Loucy (cell line): ENCODE measurements around the gene C2orf81.

ENCODE experiments used
- H2AFZ ChIP-seq: fragments of 200-600 bp; sonication (generic); 2 replicates; pipeline ENCODE4 v1.6.0; 2016; ENCODE audit warnings: antibody characterized with exemption, mild to moderate bottlenecking, low read length, moderate library complexity
- H3F3A ChIP-seq: fragments of 200-600 bp; 2 replicates; pipeline ENCODE4 v1.6.0; 2016; ENCODE audit warnings: antibody characterized with exemption, low read depth, mild to moderate bottlenecking
- H3K27me3 ChIP-seq: fragments of 200-600 bp; sonication (generic); 2 replicates; pipeline ENCODE4 v1.6.1; 2014; ENCODE audit warnings: low read length, mild to moderate bottlenecking; ENCODE audit not compliant: insufficient read depth, poor library complexity, severe bottlenecking
- H3K36me3 ChIP-seq: fragments of 200-600 bp; sonication (generic); 2 replicates; pipeline ENCODE4 v1.6.1; 2016; ENCODE audit warnings: low read length; ENCODE audit not compliant: insufficient read depth
- H3K4me1 ChIP-seq: fragments of 200-600 bp; sonication (generic); 2 replicates; pipeline ENCODE4 v1.5.1; 2014; ENCODE audit warnings: low read length, mild to moderate bottlenecking; ENCODE audit not compliant: insufficient read depth, poor library complexity, severe bottlenecking
- H3K4me2 ChIP-seq: fragments of 200-600 bp; sonication (generic); 2 replicates; pipeline ENCODE4 v1.6.0; 2014; ENCODE audit warnings: antibody characterized with exemption, low read length, low read depth, mild to moderate bottlenecking; ENCODE audit not compliant: poor library complexity, severe bottlenecking
- H3K4me3 ChIP-seq: fragments of 200-600 bp; sonication (generic); 2 replicates; pipeline ENCODE4 v1.5.1; 2014; ENCODE audit warnings: low read length, mild to moderate bottlenecking, mixed read lengths; ENCODE audit not compliant: poor library complexity, severe bottlenecking
- H3K79me2 ChIP-seq: fragments of 200-600 bp; sonication (generic); 2 replicates; pipeline ENCODE4 v1.6.1; 2014; ENCODE audit warnings: low read length; ENCODE audit not compliant: insufficient read depth
- H3K9ac ChIP-seq: fragments of 200-600 bp; sonication (generic); 2 replicates; pipeline ENCODE4 v1.6.0; 2014; ENCODE audit warnings: mild to moderate bottlenecking, low read depth, low read length, moderate library complexity; ENCODE audit not compliant: poor library complexity, severe bottlenecking
- H3K9me2 ChIP-seq: fragments of 200-600 bp; sonication (generic); replicated peaks from 2 replicates; pipeline ENCODE4 v1.6.1; 2016; ENCODE audit warnings: low read depth, low read length, mixed read lengths
- H3K9me3 ChIP-seq: fragments of 200-600 bp; sonication (generic); 2 replicates; pipeline ENCODE4 v1.6.1; 2014; ENCODE audit warnings: mild to moderate bottlenecking, antibody characterized with exemption, low read length, low read depth; ENCODE audit not compliant: insufficient read depth
- H4K20me1 ChIP-seq: fragments of 200-600 bp; sonication (generic); 2 replicates; pipeline ENCODE4 v1.6.0; 2014; ENCODE audit warnings: antibody characterized with exemption, low read length, mild to moderate bottlenecking; ENCODE audit not compliant: insufficient read depth, poor library complexity, severe bottlenecking
- CTCF ChIP-seq: fragments of 200-600 bp; sonication (generic); conservative IDR thresholded peaks from 2 replicates; pipeline ENCODE4 v1.5.1; 2014; ENCODE audit warnings: mild to moderate bottlenecking, antibody characterized with exemption, low read length
- EZH2phosphoT487 ChIP-seq: fragments of 200-600 bp; IDR thresholded peaks from 2 replicates; pipeline ENCODE4 v1.6.1; 2018; ENCODE audit warnings: antibody characterized with exemption, mild to moderate bottlenecking, moderate library complexity, borderline replicate concordance

Gene C2orf81

GRCh38 chr2:74426181-74426758, 4.9 kb upstream of the C2orf81 start:
- Histone ChIP-seq H3K36me3 (peaks cover 5% of the 10 kb centered on the region; the same call in 1 of the 2 replicates), H3K9ac (no peak overlapping the region), H4K20me1 (no peaks in the 10 kb centered on the region)

DNA sequence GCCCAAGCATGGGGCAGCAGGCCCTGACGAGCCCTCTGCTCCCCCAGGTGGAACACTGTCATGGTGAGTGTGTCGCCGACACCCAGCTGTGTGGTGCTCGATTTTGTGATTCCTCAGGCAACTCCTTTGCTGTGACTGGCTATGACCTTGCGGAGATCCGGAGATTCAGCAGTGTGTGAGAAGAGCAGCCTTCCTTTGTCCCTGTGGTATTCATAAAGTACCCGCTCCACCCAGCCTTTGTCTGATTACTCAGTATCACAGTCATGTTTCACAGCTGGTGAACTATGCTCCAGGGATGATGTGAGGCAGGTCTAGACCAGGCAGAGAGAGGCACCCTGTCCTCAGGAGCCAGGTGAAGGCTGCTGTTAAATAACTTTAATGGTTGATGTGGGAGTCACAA, 4.1 kb upstream of the C2orf81 start:
- Histone ChIP-seq H3K9ac (no peak overlapping the region), H3K9me3 (no peaks in the 10 kb centered on the region), H3K4me3 (no peak overlapping the region), H3K4me1 (peaks cover 15% of the 10 kb centered on the region), H3K4me2 (no peak overlapping the region), H4K20me1 (no peaks in the 10 kb centered on the region), H3K79me2 (peaks cover 14% of the 10 kb centered on the region; the same call in 1 of the 2 replicates), H3K27me3 (no peaks in the 10 kb centered on the region), H3F3A (no peaks in the 10 kb centered on the region), H2AFZ (no peak overlapping the region), H3K36me3 (peaks cover 5% of the 10 kb centered on the region; the same call in 1 of the 2 replicates), H3K9me2 (no peaks in the 10 kb centered on the region)
- no peak for TF ChIP-seq CTCF
- no peak for TF ChIP-seq EZH2phosphoT487

More at GRCh38 chr2:74426181-74426758, 4.9 kb upstream of the C2orf81 start:
- TF ChIP-seq EZH2phosphoT487: no peak
- no peak for TF ChIP-seq CTCF
- Histone ChIP-seq H3K9me2 (no peaks in the 10 kb centered on the region), H3K79me2 (peaks cover 14% of the 10 kb centered on the region; the same call in 1 of the 2 replicates), H3K27me3 (no peaks in the 10 kb centered on the region), H2AFZ (no peak overlapping the region), H3K4me1 (peaks cover 9% of the 10 kb centered on the region), H3K4me3 (no peak overlapping the region), H3K4me2 (no peak overlapping the region), H3F3A (no peaks in the 10 kb centered on the region), H3K9me3 (no peaks in the 10 kb centered on the region)

- H3K9me2 ChIP-seq: no peaks in the 10 kb centered on the region
- no peaks in the 10 kb centered on the region for H4K20me1 ChIP-seq
- TF ChIP-seq CTCF (no peak), EZH2phosphoT487 (no peak)
- H3K9ac ChIP-seq: no peak overlapping the region
- H3K4me1 ChIP-seq: peaks cover 20% of the 10 kb centered on the region
- no peaks in the 10 kb centered on the region for H3K27me3 ChIP-seq
- H3K79me2 ChIP-seq: peaks cover 14% of the 10 kb centered on the region; the same call in 1 of the 2 replicates
- no peaks in the 10 kb centered on the region for H3K9me3 ChIP-seq
- peaks cover 5% of the 10 kb centered on the region; the same call in 1 of the 2 replicates for H3K36me3 ChIP-seq
- no peak overlapping the region for H2AFZ ChIP-seq
- no peak overlapping the region for H3K4me2 ChIP-seq
- no peak overlapping the region for H3K4me3 ChIP-seq
- H3F3A ChIP-seq: no peaks in the 10 kb centered on the region
Measured at GRCh38 chr2:74424995-74425406, 3.6 kb upstream of the C2orf81 start.
